ENCODE measurements around the gene LGALS8.

- no peak for TF ChIP-seq CTCF (conservative IDR thresholded peaks at IDR 0.05; ENCODE audit: low read length)
- no peak for TF ChIP-seq EZH2phosphoT487 (IDR thresholded peaks at IDR 0.05; ENCODE audit: borderline replicate concordance)
Measured at GRCh38 chr1:236511735-236512418, 11.9 kb upstream of the LGALS8 start.

All from Loucy (cell line).